ENCODE results near the gene SPINT3.

DNA sequence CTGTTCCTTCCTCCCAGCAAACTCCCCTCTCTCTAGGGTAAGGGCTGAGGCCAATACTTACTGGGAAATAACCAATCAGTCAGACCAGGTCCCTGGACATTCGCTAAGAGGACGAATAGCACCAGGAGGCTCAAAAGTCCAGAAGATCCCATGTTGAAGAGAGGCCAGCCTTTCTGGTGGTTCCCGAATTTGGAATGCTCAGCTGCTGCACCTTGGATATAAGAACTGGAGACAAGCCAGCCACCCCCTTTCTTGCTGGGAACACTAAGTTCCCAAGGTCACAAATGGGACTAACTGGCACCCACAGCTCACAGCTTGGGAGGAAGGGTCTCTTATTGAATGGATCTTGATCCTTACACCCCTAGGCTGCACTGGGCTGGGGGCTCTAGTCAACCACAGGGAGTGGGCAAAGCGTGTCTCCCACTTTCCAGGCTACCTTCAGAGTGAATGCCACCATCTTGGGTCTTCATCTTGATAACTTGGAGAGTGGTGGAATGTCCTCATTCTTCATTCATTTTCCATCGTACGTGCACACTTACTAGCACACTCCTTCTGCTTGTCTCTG, 31.9 kb upstream of the SPINT3 start, which contains the start of gene EPPIN:
- TF ChIP-seq, protein P1, sequence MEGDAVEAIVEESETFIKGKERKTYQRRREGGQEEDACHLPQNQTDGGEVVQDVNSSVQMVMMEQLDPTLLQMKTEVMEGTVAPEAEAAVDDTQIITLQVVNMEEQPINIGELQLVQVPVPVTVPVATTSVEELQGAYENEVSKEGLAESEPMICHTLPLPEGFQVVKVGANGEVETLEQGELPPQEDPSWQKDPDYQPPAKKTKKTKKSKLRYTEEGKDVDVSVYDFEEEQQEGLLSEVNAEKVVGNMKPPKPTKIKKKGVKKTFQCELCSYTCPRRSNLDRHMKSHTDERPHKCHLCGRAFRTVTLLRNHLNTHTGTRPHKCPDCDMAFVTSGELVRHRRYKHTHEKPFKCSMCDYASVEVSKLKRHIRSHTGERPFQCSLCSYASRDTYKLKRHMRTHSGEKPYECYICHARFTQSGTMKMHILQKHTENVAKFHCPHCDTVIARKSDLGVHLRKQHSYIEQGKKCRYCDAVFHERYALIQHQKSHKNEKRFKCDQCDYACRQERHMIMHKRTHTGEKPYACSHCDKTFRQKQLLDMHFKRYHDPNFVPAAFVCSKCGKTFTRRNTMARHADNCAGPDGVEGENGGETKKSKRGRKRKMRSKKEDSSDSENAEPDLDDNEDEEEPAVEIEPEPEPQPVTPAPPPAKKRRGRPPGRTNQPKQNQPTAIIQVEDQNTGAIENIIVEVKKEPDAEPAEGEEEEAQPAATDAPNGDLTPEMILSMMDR (IDR thresholded peaks at IDR 0.05; ENCODE audit: low read length), result no peak
- TF ChIP-seq EZH2 (optimal IDR thresholded peaks at IDR 0.05; ENCODE audit: low read depth, low read length), result no peak

Measured in MM.1S (cell line).